Vein endothelial cell (primary cell): ENCODE measurements around the gene RNASEH1. TPM values are rescaled to one million over a fixed set of nuclear protein-coding genes. Genes with fewer than 3 reads are reported as not detected.

Experiments
- total RNA-seq: library from RNA; depleted of rRNA; stranded (reverse); fragments of >200 nt; gene quantifications from 2 replicates; pipeline ENCODE4 v1.2.3, GENCODE V29; 2012

Gene RNASEH1, protein sequence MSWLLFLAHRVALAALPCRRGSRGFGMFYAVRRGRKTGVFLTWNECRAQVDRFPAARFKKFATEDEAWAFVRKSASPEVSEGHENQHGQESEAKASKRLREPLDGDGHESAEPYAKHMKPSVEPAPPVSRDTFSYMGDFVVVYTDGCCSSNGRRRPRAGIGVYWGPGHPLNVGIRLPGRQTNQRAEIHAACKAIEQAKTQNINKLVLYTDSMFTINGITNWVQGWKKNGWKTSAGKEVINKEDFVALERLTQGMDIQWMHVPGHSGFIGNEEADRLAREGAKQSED
- total RNA-seq = 33.3 and 42.8 TPM in 2 replicates

GRCh38 chr2:3558205-3559014 lies at the start of gene RNASEH1:
Gene RNASEH1 (minus strand): TSS chr2:3558333. CDS start chr2:3558260, 73 bp downstream.

GRCh38 chr2:3594493-3595281 lies 36.6 kb upstream of the RNASEH1 start, which contains the start of gene COLEC11:
Gene COLEC11 (plus strand): TSS chr2:3595112. CDS start chr2:3604341, 9,229 bp downstream.

DNA sequence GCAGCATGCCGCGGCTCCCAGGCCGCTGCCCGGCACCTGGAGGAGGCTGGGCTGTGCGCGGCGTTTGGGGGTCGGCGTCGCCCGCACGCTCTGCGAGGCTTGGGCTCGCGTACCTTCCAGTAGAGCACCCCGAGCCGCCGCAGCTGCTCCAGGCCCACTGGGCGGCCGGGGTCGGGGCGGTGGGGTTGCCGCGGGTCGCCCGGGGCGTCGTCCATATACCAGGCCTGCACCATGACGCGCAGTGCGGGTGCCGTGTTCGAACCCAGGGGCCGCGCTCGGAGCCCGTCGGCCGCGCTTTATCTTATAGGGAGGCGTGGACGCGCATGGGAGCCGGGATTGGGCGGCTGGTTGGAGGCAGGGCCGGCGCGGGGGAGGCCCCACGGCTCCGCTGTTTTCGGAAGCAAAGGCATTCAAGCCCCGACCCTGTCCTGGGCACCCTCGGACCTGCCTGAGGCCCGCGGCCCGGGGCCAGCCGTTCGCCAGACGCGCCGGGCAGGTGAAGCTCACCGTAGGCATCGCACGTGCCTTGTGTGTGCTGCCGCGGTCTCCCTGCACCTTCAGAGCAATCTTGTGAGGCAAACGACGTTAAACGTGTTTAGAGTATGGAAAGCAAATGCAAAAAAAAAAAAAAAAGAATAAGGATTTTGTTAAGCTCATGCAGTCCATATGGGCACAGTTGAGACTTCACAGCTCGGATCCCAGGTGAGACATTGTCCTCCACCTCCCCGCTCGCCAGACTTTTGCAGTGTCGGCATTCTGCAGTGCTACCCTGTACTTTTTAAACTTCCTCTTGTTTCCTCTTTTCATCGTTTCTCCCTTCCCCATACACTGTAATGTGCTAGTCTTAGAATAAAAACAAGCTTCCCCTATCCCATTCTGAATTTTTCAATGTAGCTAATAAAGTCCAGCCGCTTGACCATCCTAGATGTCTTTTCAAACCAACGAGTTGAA lies 38.6 kb downstream of the RNASEH1 start, which contains the start of gene ADI1:
TSS of gene ADI1 (minus strand) at position 277 of the 951 bp plus-strand sequence. CDS start at position 233, 44 bp downstream.

Other genes starting within 250 kb of the RNASEH1 start
- 34.3 and 46.5 TPM in 2 replicates for gene EIPR1, start 180.5 kb downstream of the RNASEH1 start, total RNA-seq
- 43.0 and 68.3 TPM in 2 replicates for gene TRAPPC12, start 178.6 kb downstream of the RNASEH1 start, total RNA-seq
- 35.3 and 40.1 TPM in 2 replicates for gene ADI1, start 38.8 kb downstream of the RNASEH1 start, total RNA-seq
- 1,669 and 1,973 TPM in 2 replicates for gene RPS7, start 16.9 kb upstream of the RNASEH1 start, total RNA-seq
- 0.65 TPM in 1 of 2 replicates, not detected in the other for gene COLEC11, start 36.8 kb upstream of the RNASEH1 start, total RNA-seq
- not detected in 2 replicates for gene ALLC, start 99.9 kb upstream of the RNASEH1 start, total RNA-seq
- gene DCDC2C, start 145.2 kb upstream of the RNASEH1 start, total RNA-seq = not detected in 2 replicates